B cell (primary cell): ENCODE measurements around the gene MBD3L2. TPM values are rescaled to one million over a fixed set of nuclear protein-coding genes. Genes with fewer than 3 reads are reported as not detected.

Source experiments
- ATAC-seq: fragments of 200-7000 bp; cut with Tn5 transposase; one replicate; pipeline ENCODE4 v1.10.0; 2021; ENCODE audit warnings: low read depth, mild to moderate bottlenecking, moderate number of reproducible peaks, moderate library complexity
- CTCF ChIA-PET: fragments of 350-600 bp; sonication (Branson Sonifier 250); formaldehyde crosslinking; loops from one replicate; lab custom pipeline; 2021; ENCODE audit warnings: antibody characterized with exemption, inconsistent platforms; lab: Charles Lee
- POLR2A ChIA-PET: fragments of 350-600 bp; sonication (Branson Sonifier 250); formaldehyde crosslinking; loops from one replicate; lab custom pipeline; 2021; ENCODE audit warnings: antibody characterized with exemption; lab: Charles Lee
- DNase-seq: peaks from one replicate; pipeline ENCODE4 v3.0.0; 2013
- H2AFZ ChIP-seq: 2 replicates; pipeline ENCODE4 v1.6.1; 2012; ENCODE audit warnings: mild to moderate bottlenecking, low read depth, low read length; ENCODE audit not compliant: insufficient read depth, poor library complexity, severe bottlenecking
- H3K27ac ChIP-seq, 2 donors: 1 replicate in 1 of 2; 2 replicates in 1 of 2; pipeline ENCODE4 v1.5.1; 2012 to 2013; ENCODE audit warnings: low read length in 2 of 2, mild to moderate bottlenecking in 2 of 2, moderate library complexity in 1 of 2
- H3K27me3 ChIP-seq, 4 experiments: fragments of 200-600 bp in 1 of 4; sonication (generic) in 1 of 4; replicated peaks in 1 of 4; 1 replicate in 2 of 4; 2 replicates in 2 of 4; pipeline versions ENCODE4 v1.6.1 to v1.7.0; 2013 to 2016; ENCODE audit warnings: low read length in 3 of 4, mild to moderate bottlenecking in 2 of 4, mixed read lengths in 1 of 4, moderate library complexity in 1 of 4; ENCODE audit not compliant: insufficient read depth in 4 of 4, control insufficient read depth in 3 of 4; ENCODE audit errors: control extremely low read depth in 1 of 4
- H3K36me3 ChIP-seq, 2 experiments: replicated peaks in 1 of 2; 1 replicate in 1 of 2; 2 replicates in 1 of 2; pipeline versions ENCODE4 v1.6.1 to v1.7.1; 2013; ENCODE audit warnings: low read length in 1 of 2; ENCODE audit not compliant: insufficient read depth in 2 of 2, control insufficient read depth in 1 of 2; ENCODE audit errors: control extremely low read depth in 1 of 2, extremely low read depth in 1 of 2
- H3K4me1 ChIP-seq, 2 donors: fragments of 200-600 bp in 1 of 2; sonication (generic) in 1 of 2; 1 replicate in 1 of 2; 2 replicates in 1 of 2; pipeline versions ENCODE4 v1.5.1 to v1.6.1; 2013 to 2017; ENCODE audit warnings: low read length in 2 of 2; ENCODE audit not compliant: control insufficient read depth in 2 of 2, insufficient read depth in 2 of 2
- H3K4me2 ChIP-seq: replicated peaks from 2 replicates; pipeline ENCODE3; 2012; ENCODE audit warnings: mild to moderate bottlenecking, low read depth, low read length; ENCODE audit not compliant: poor library complexity, severe bottlenecking
- H3K4me3 ChIP-seq, 5 experiments: fragments of 200-600 bp in 1 of 5; sonication (generic) in 1 of 5; 1 replicate in 3 of 5; 2 replicates in 2 of 5; pipeline versions ENCODE4 v1.5.1 to v1.7.0; 2011 to 2016; ENCODE audit warnings: low read length in 4 of 5, mild to moderate bottlenecking in 4 of 5, low read depth in 2 of 5, control low read depth in 1 of 5, moderate library complexity in 1 of 5; ENCODE audit not compliant: insufficient read depth in 1 of 5; ENCODE audit errors: control extremely low read depth in 1 of 5, extremely low read depth in 1 of 5
- H3K79me2 ChIP-seq: fragments of 200-600 bp; sonication (generic); one replicate; pipeline ENCODE4 v1.6.0; 2016; ENCODE audit warnings: low read length; ENCODE audit not compliant: control insufficient read depth, insufficient read depth
- H3K9ac ChIP-seq: fragments of 200-600 bp; sonication (generic); 2 replicates; pipeline ENCODE4 v1.6.1; 2017; ENCODE audit warnings: mild to moderate bottlenecking, low read length, moderate library complexity
- H3K9me3 ChIP-seq, 3 donors: one replicate each; pipeline versions ENCODE4 v1.6.1 to v1.7.1; 2013; ENCODE audit warnings: low read length in 2 of 3; ENCODE audit not compliant: control insufficient read depth in 2 of 3, insufficient read depth in 1 of 3; ENCODE audit errors: control extremely low read depth in 1 of 3
- H4K20me1 ChIP-seq: 2 replicates; pipeline ENCODE4 v1.6.0; 2012; ENCODE audit warnings: mild to moderate bottlenecking, low read length; ENCODE audit not compliant: insufficient read depth, control insufficient read depth, poor library complexity, severe bottlenecking
- H3K27ac Mint-ChIP-seq: one replicate; pipeline ENCODE4 v1.8.0; 2021; ENCODE audit warnings: mixed read lengths
- H3K27me3 Mint-ChIP-seq: one replicate; pipeline ENCODE4 v1.8.0; 2021; ENCODE audit warnings: mixed read lengths
- H3K4me1 Mint-ChIP-seq: one replicate; pipeline ENCODE4 v1.8.0; 2021; ENCODE audit warnings: mixed read lengths
- H3K4me3 Mint-ChIP-seq: one replicate; pipeline ENCODE4 v1.8.0; 2021; ENCODE audit warnings: mixed read lengths
- H3K9me3 Mint-ChIP-seq: one replicate; pipeline ENCODE4 v1.8.0; 2022; ENCODE audit warnings: mixed read lengths; ENCODE audit not compliant: insufficient read depth
- CTCF ChIP-seq: fragments of 200-600 bp; IDR thresholded peaks from one replicate; pipeline ENCODE4 v1.8.0; 2022; ENCODE audit warnings: antibody characterized with exemption, mild to moderate bottlenecking
- EZH2 ChIP-seq: IDR thresholded peaks from 2 replicates; pipeline ENCODE4 v1.6.1; 2012; ENCODE audit warnings: borderline replicate concordance, low read depth, mild to moderate bottlenecking, moderate library complexity, low read length; ENCODE audit not compliant: insufficient read depth, poor library complexity, severe bottlenecking
- WGBS: methylation state at CpG from one replicate; pipeline ENCODE4 v1.1.5; 2013; ENCODE audit warnings: missing lambda C conversion rate; ENCODE audit not compliant: insufficient coverage; 5-methylcytosine and 5-hydroxymethylcytosine counted together
- intact Hi-C: fragments of 100-400 bp; cut with micrococcal nuclease; formaldehyde crosslinking; loops from one replicate; pipeline ENCODE4 v1.10.0; 2022
- polyA plus RNA-seq: library from polyadenylated mRNA; depleted of rRNA; stranded (reverse); fragments of >200 nt; gene quantifications from 2 replicates; pipeline ENCODE4 v1.2.3, GENCODE V29; 2012
- total RNA-seq, 2 donors: library from RNA; stranded (reverse); fragments of 120-200 nt in 1 of 2; gene quantifications; 1 replicate in 1 of 2; 2 replicates in 1 of 2; pipeline versions ENCODE4 v1.2.3 to v1.2.4, GENCODE V29; 2013 to 2022

Gene MBD3L2
- total and polyA plus RNA-seq, 2 donors (not counting 1 experiment from before 2014, with no cell fraction given) = not detected

- peaks cover 3% of the 10 kb centered on the region for H3K79me2 ChIP-seq
- H3K36me3 ChIP-seq = peaks cover 45 to 64% of the 10 kb centered on the region in 2 experiments
- H3K9ac ChIP-seq = peak overlapping the region; percentile 3
- no peaks in the 10 kb centered on the region for H3K27me3 Mint-ChIP-seq
- ATAC-seq (no peak), DNase-seq (no peak)
- peaks cover 23 to 93% (median 82%) of the 10 kb centered on the region in 3 donors for H3K9me3 ChIP-seq
- no peak overlapping the region for H3K27ac ChIP-seq
- no peaks in the 10 kb centered on the region for H3K27me3 ChIP-seq
- ChIA-PET POLR2A (interaction anchor here (0.5 kb wide), 1 partner anchor 12 kb away, joined by 8 read pairs; no protein-coding TSS in a partner anchor), CTCF (interaction anchor here (0.7 kb wide), 1 partner anchor 20 kb away, joined by 3 read pairs; no protein-coding TSS in a partner anchor)
- no peak overlapping the region for H3K4me2 ChIP-seq
- H3K4me1 ChIP-seq = no peaks in the 10 kb centered on the region
- TF ChIP-seq CTCF (no peak), EZH2 (no peak)
- 100% methylated on average over 1 of the region's 15 CpGs for WGBS
- no peaks in the 10 kb centered on the region for H3K4me1 Mint-ChIP-seq
- H3K27ac Mint-ChIP-seq = no peak overlapping the region
- H2AFZ ChIP-seq = no peak overlapping the region
- H3K4me3 ChIP-seq = peak overlapping the region in 1 of 5 experiments; percentile 10
- H4K20me1 ChIP-seq = no peaks in the 10 kb centered on the region
- H3K9me3 Mint-ChIP-seq = peaks cover 14% of the 10 kb centered on the region
- H3K4me3 Mint-ChIP-seq = no peak overlapping the region
- intact Hi-C loops = no loop called here
Measured at GRCh38 chr19:7083076-7083956, 34.2 kb downstream of the MBD3L2 start.

DNA sequence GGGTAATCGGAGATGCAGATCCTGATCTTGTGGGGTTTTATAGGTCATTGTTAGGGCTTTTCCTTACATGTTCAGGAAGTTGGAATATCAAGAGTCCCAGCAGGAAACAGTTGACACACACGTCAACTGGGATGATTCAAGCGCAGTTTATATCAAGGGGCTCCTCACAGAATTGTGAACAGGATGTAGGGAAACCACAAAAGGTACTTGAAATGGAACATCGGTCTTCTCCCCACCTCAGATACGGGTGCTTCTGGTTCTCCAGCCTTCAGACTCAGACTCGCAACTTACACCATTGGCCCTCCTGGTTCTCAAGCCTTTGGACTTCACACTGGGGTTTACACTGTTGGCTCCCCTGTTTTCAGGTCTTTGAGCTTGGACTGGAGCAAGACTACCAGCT is 39.9 kb downstream of the MBD3L2 start:
- peaks cover 5 to 10% of the 10 kb centered on the region in 2 experiments for H3K36me3 ChIP-seq
- no peaks in the 10 kb centered on the region for H4K20me1 ChIP-seq
- ATAC-seq (no peak), DNase-seq (no peak)
- no peak for TF ChIP-seq EZH2
- no peak for TF ChIP-seq CTCF
- H3K9ac ChIP-seq = no peak overlapping the region
- H3K27ac ChIP-seq = no peak overlapping the region
- peaks cover 3 to 87% (median 66%) of the 10 kb centered on the region in 3 donors for H3K9me3 ChIP-seq
- ChIA-PET POLR2A (no interaction called here), CTCF (no interaction called here)
- 63% methylated on average over 6 of the region's 6 CpGs for WGBS
- H3K79me2 ChIP-seq = no peaks in the 10 kb centered on the region
- H3K4me1 ChIP-seq = no peaks in the 10 kb centered on the region
- no peaks in the 10 kb centered on the region for H3K27me3 Mint-ChIP-seq
- H3K9me3 Mint-ChIP-seq = peaks cover 11% of the 10 kb centered on the region
- no peaks in the 10 kb centered on the region for H3K4me1 Mint-ChIP-seq
- intact Hi-C loops = no loop called here
- H2AFZ ChIP-seq = no peak overlapping the region
- H3K4me3 Mint-ChIP-seq = no peak overlapping the region
- H3K27ac Mint-ChIP-seq = no peak overlapping the region
- H3K4me2 ChIP-seq = no peak overlapping the region
- no peak overlapping the region for H3K4me3 ChIP-seq
- H3K27me3 ChIP-seq = no peaks in the 10 kb centered on the region
